Measurements from ENCODE around the gene BCDIN3D.

GRCh38 chr12:49787672-49788071, 55.2 kb downstream of the BCDIN3D start:
- TF ChIP-seq CTCF (IDR thresholded peaks at IDR 0.05; ENCODE audit: extremely low read depth in 1 of 2, insufficient read depth in 1 of 2, low read depth in 1 of 2, low read length in 2 of 2), result no peak
- TF ChIP-seq POLR2AphosphoS5 (IDR thresholded peaks at IDR 0.05; ENCODE audit: insufficient read depth, low read depth, low read length), result no peak
- TF ChIP-seq EZH2 (IDR thresholded peaks at IDR 0.05; ENCODE audit: borderline replicate concordance, low read depth, low read length, severe bottlenecking), result no peak
- no peak for TF ChIP-seq POLR2A (IDR thresholded peaks at IDR 0.05; ENCODE audit: low read depth, low read length)
- TF ChIP-seq FOS (IDR thresholded peaks at IDR 0.05; ENCODE audit: borderline replicate concordance, insufficient read depth, low read length), result no peak
